Measurements from ENCODE around the gene MAP4K1. TPM values are rescaled to one million over a fixed set of nuclear protein-coding genes. Genes with fewer than 3 reads are reported as not detected.

The MAP4K1 gene
- polyA plus RNA-seq, 1 donor from 2014 or later = 1.0 TPM

DNA sequence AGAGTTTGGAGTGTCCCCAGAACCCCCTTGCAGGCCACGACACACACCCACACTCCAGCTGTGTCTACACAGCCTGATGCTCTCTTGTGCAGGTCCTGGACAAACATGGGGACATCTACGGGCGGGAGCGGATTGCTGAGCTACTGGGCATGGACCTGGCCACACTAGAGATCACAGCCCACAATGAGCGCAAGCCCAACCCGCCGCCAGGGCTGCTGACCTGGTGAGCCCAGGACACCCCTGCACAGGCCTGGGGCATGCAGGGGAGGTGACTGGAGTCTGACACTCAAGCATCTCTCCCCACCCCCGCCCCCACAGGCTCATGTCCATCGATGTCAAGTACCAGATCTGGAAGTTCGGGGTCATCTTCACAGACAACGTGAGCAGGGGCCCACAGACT lies 39.9 kb downstream of the MAP4K1 start:
- Histone ChIP-seq H3K9ac (ENCODE audit: low read length) (no peak overlapping the region), H3K27ac (ENCODE audit: low read length) (no peak overlapping the region), H3K4me3 (ENCODE audit: low read length) (no peak overlapping the region), H2AFZ (ENCODE audit: low read depth, low read length) (no peak overlapping the region), H3K9me3 (ENCODE audit: low read length) (no peaks in the 10 kb centered on the region), H3K79me2 (replicated peaks; ENCODE audit: insufficient read depth, low read length) (no peaks in the 10 kb centered on the region), H3K4me2 (ENCODE audit: low read length) (no peak overlapping the region), H3K27me3 (ENCODE audit: insufficient read depth, low read depth, low read length) (no peaks in the 10 kb centered on the region), H3F3A (ENCODE audit: insufficient read depth, low read length, poor library complexity, severe bottlenecking) (no peaks in the 10 kb centered on the region), H3K36me3 (ENCODE audit: insufficient read depth, low read length) (no peaks in the 10 kb centered on the region), H3K9me2 (ENCODE audit: insufficient read depth, low read length) (no peaks in the 10 kb centered on the region), H4K20me1 (ENCODE audit: insufficient read depth) (no peaks in the 10 kb centered on the region)
- TF ChIP-seq EP300 (conservative IDR thresholded peaks at IDR 0.05; ENCODE audit: poor library complexity, severe bottlenecking) = no peak
- TF ChIP-seq POLR2AphosphoS5 (IDR thresholded peaks at IDR 0.05) = no peak
- TF ChIP-seq MXI1 (conservative IDR thresholded peaks at IDR 0.05; ENCODE audit: poor library complexity, severe bottlenecking) = no peak
- TF ChIP-seq SMC3 (conservative IDR thresholded peaks at IDR 0.05; ENCODE audit: poor library complexity) = no peak
- TF ChIP-seq, protein P1, sequence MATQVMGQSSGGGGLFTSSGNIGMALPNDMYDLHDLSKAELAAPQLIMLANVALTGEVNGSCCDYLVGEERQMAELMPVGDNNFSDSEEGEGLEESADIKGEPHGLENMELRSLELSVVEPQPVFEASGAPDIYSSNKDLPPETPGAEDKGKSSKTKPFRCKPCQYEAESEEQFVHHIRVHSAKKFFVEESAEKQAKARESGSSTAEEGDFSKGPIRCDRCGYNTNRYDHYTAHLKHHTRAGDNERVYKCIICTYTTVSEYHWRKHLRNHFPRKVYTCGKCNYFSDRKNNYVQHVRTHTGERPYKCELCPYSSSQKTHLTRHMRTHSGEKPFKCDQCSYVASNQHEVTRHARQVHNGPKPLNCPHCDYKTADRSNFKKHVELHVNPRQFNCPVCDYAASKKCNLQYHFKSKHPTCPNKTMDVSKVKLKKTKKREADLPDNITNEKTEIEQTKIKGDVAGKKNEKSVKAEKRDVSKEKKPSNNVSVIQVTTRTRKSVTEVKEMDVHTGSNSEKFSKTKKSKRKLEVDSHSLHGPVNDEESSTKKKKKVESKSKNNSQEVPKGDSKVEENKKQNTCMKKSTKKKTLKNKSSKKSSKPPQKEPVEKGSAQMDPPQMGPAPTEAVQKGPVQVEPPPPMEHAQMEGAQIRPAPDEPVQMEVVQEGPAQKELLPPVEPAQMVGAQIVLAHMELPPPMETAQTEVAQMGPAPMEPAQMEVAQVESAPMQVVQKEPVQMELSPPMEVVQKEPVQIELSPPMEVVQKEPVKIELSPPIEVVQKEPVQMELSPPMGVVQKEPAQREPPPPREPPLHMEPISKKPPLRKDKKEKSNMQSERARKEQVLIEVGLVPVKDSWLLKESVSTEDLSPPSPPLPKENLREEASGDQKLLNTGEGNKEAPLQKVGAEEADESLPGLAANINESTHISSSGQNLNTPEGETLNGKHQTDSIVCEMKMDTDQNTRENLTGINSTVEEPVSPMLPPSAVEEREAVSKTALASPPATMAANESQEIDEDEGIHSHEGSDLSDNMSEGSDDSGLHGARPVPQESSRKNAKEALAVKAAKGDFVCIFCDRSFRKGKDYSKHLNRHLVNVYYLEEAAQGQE (IDR thresholded peaks at IDR 0.05; ENCODE audit: borderline replicate concordance) = no peak
- no peak for TF ChIP-seq TAF1 (IDR thresholded peaks at IDR 0.05; ENCODE audit: low read depth)
- no peak for TF ChIP-seq RAD21 (conservative IDR thresholded peaks at IDR 0.05)
- TF ChIP-seq, protein P2, sequence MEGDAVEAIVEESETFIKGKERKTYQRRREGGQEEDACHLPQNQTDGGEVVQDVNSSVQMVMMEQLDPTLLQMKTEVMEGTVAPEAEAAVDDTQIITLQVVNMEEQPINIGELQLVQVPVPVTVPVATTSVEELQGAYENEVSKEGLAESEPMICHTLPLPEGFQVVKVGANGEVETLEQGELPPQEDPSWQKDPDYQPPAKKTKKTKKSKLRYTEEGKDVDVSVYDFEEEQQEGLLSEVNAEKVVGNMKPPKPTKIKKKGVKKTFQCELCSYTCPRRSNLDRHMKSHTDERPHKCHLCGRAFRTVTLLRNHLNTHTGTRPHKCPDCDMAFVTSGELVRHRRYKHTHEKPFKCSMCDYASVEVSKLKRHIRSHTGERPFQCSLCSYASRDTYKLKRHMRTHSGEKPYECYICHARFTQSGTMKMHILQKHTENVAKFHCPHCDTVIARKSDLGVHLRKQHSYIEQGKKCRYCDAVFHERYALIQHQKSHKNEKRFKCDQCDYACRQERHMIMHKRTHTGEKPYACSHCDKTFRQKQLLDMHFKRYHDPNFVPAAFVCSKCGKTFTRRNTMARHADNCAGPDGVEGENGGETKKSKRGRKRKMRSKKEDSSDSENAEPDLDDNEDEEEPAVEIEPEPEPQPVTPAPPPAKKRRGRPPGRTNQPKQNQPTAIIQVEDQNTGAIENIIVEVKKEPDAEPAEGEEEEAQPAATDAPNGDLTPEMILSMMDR (IDR thresholded peaks at IDR 0.05; ENCODE audit: poor library complexity, severe bottlenecking) = no peak
- no peak for TF ChIP-seq EZH2 (IDR thresholded peaks at IDR 0.05; ENCODE audit: borderline replicate concordance, insufficient read depth, low read length, poor library complexity, severe bottlenecking)

DNA sequence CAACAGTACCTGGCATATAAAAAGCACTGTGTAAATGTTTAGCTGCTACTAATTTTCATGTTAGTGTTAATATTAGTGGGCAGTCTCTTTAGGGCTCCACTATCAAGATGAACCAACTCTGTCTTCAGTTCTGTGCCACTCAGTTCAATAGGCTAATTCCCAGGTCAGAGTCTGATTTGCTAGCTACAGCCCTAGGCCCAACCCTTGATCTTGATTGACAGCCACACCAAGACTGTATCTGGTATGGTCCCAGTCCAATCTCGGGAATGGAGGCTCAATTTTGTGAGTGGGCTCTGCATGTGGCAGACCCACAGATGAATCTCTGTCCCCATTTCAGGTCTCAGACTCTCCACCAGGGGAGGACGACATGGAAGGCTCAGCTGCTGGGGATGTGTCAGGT lies 46.1 kb downstream of the MAP4K1 start:
- Histone ChIP-seq H3K9me3 (ENCODE audit: low read length) (no peaks in the 10 kb centered on the region), H3K4me3 (ENCODE audit: low read length) (no peak overlapping the region), H3K9me2 (ENCODE audit: insufficient read depth, low read length) (no peaks in the 10 kb centered on the region), H3K27ac (ENCODE audit: low read length) (no peak overlapping the region), H3K9ac (ENCODE audit: low read length) (no peak overlapping the region), H3K79me2 (replicated peaks; ENCODE audit: insufficient read depth, low read length) (no peaks in the 10 kb centered on the region), H2AFZ (ENCODE audit: low read depth, low read length) (no peak overlapping the region), H3F3A (ENCODE audit: insufficient read depth, low read length, poor library complexity, severe bottlenecking) (no peaks in the 10 kb centered on the region), H3K4me2 (ENCODE audit: low read length) (no peak overlapping the region), H3K36me3 (ENCODE audit: insufficient read depth, low read length) (no peaks in the 10 kb centered on the region), H3K27me3 (ENCODE audit: insufficient read depth, low read depth, low read length) (no peaks in the 10 kb centered on the region), H4K20me1 (ENCODE audit: insufficient read depth) (no peaks in the 10 kb centered on the region)
- TF ChIP-seq MXI1 (conservative IDR thresholded peaks at IDR 0.05; ENCODE audit: poor library complexity, severe bottlenecking) = no peak
- no peak for TF ChIP-seq POLR2AphosphoS5 (IDR thresholded peaks at IDR 0.05)
- TF ChIP-seq EP300 (conservative IDR thresholded peaks at IDR 0.05; ENCODE audit: poor library complexity, severe bottlenecking) = no peak
- TF ChIP-seq TAF1 (IDR thresholded peaks at IDR 0.05; ENCODE audit: low read depth) = no peak
- TF ChIP-seq SMC3 (conservative IDR thresholded peaks at IDR 0.05; ENCODE audit: poor library complexity) = no peak
- TF ChIP-seq, protein P2 (IDR thresholded peaks at IDR 0.05; ENCODE audit: poor library complexity, severe bottlenecking) = no peak
- no peak for TF ChIP-seq RAD21 (conservative IDR thresholded peaks at IDR 0.05)
- TF ChIP-seq, protein P1 (IDR thresholded peaks at IDR 0.05; ENCODE audit: borderline replicate concordance) = no peak
- TF ChIP-seq EZH2 (IDR thresholded peaks at IDR 0.05; ENCODE audit: borderline replicate concordance, insufficient read depth, low read length, poor library complexity, severe bottlenecking) = no peak
